HG02840 (cell line): ENCODE measurements around the gene SEMA3C.

ENCODE experiments used
- ATAC-seq: cut with Tn5 transposase; IDR thresholded peaks from one replicate; pipeline ENCODE4 v1.9.1; 2021; ENCODE audit warnings: mild to moderate bottlenecking, moderate library complexity, moderate number of reproducible peaks; ENCODE audit not compliant: unreplicated experiment, low FRiP score

SEMA3C gene

GRCh38 chr7:80890426-80891258, 28.2 kb downstream of the SEMA3C start:
- ATAC-seq: no peak

- ATAC-seq: no peak
Measured at GRCh38 chr7:80889525-80889924, 29.3 kb downstream of the SEMA3C start.

- no peak for ATAC-seq
Measured at GRCh38 chr7:80885757-80886156, 33.1 kb downstream of the SEMA3C start.

- ATAC-seq: no peak
Measured at GRCh38 chr7:80884511-80885195, 34.2 kb downstream of the SEMA3C start.

GRCh38 chr7:80883154-80884025, 35.5 kb downstream of the SEMA3C start:
- ATAC-seq: no peak

- ATAC-seq: no peak
Measured at GRCh38 chr7:80882213-80882801, 36.5 kb downstream of the SEMA3C start.

- ATAC-seq: no peak
Measured at GRCh38 chr7:80881351-80881900, 37.4 kb downstream of the SEMA3C start.

GRCh38 chr7:80879849-80880248, 39.0 kb downstream of the SEMA3C start:
- ATAC-seq: no peak

GRCh38 chr7:80876894-80877414, 41.9 kb downstream of the SEMA3C start:
- no peak for ATAC-seq

GRCh38 chr7:80875537-80876120, 43.2 kb downstream of the SEMA3C start:
- no peak for ATAC-seq

- no peak for ATAC-seq
Measured at GRCh38 chr7:80873140-80873539, 45.7 kb downstream of the SEMA3C start.

GRCh38 chr7:80871228-80871627, 47.6 kb downstream of the SEMA3C start:
- ATAC-seq: no peak

- ATAC-seq: no peak
Measured at GRCh38 chr7:80870813-80871212, 48.0 kb downstream of the SEMA3C start.

- ATAC-seq: no peak
Measured at GRCh38 chr7:80869821-80870751, 48.8 kb downstream of the SEMA3C start.

GRCh38 chr7:80869106-80869784, 49.6 kb downstream of the SEMA3C start:
- ATAC-seq: no peak

GRCh38 chr7:80868566-80868965, 50.3 kb downstream of the SEMA3C start:
- ATAC-seq: no peak

- no peak for ATAC-seq
Measured at GRCh38 chr7:80860554-80860953, 58.3 kb downstream of the SEMA3C start.
